GM12872 (cell line): ENCODE results near the gene PTGES.
A peak's percentile ranks its signal among the peaks of the same experiment; 100 is the strongest.

Source experiments
- CTCF ChIP-seq: IDR thresholded peaks from 3 replicates; pipeline ENCODE4 v1.5.1; 2011; ENCODE audit warnings: low read depth, mild to moderate bottlenecking, low read length, moderate library complexity; ENCODE audit not compliant: insufficient read depth

The PTGES gene

GRCh38 chr9:129732946-129733631, 19.8 kb downstream of the PTGES start:
- no peak for TF ChIP-seq CTCF

- no peak for TF ChIP-seq CTCF
Measured at GRCh38 chr9:129732100-129732499, 20.7 kb downstream of the PTGES start.

GRCh38 chr9:129731477-129732085, 21.3 kb downstream of the PTGES start:
- TF ChIP-seq CTCF, result no peak

GRCh38 chr9:129728744-129729143, 24.1 kb downstream of the PTGES start:
- TF ChIP-seq CTCF, result no peak

- peak; percentile 90 for TF ChIP-seq CTCF
Measured at GRCh38 chr9:129726322-129727160, 26.3 kb downstream of the PTGES start.

- no peak for TF ChIP-seq CTCF
Measured at GRCh38 chr9:129725795-129726251, 27.0 kb downstream of the PTGES start.
